Type B pancreatic cell (in vitro differentiated cells): ENCODE data around the gene TTLL7. TPM values are rescaled to one million over a fixed set of nuclear protein-coding genes. Genes with fewer than 3 reads are reported as not detected.

ENCODE experiments used
- DNase-seq: peaks from one replicate; pipeline ENCODE4 v3.0.0; 2021; ENCODE audit warnings: mixed read lengths; ENCODE audit not compliant: unreplicated experiment; ENCODE audit errors: extremely low spot score
- H3K27ac Mint-ChIP-seq: 2 replicates; pipeline ENCODE4 v1.8.0; 2021; ENCODE audit warnings: mild to moderate bottlenecking, mixed read lengths
- H3K27me3 Mint-ChIP-seq: 2 replicates; pipeline ENCODE4 v1.8.0; 2021; ENCODE audit warnings: mixed read lengths
- H3K36me3 Mint-ChIP-seq: 2 replicates; pipeline ENCODE4 v1.8.0; 2021; ENCODE audit warnings: mixed read lengths
- H3K4me1 Mint-ChIP-seq: one replicate; pipeline ENCODE4 v1.8.0; 2021; ENCODE audit warnings: mixed read lengths; ENCODE audit not compliant: unreplicated experiment
- H3K4me3 Mint-ChIP-seq: 2 replicates; pipeline ENCODE4 v1.8.0; 2021; ENCODE audit warnings: mild to moderate bottlenecking, mixed read lengths
- H3K9me3 Mint-ChIP-seq: 2 replicates; pipeline ENCODE4 v1.8.0; 2021; ENCODE audit warnings: mixed read lengths
- total RNA-seq: library from RNA; stranded (reverse); gene quantifications from 2 replicates; pipeline ENCODE4 v1.2.1, GENCODE V29; 2021; ENCODE audit warnings: low replicate concordance
- TF ChIP-seq, protein P1 (sequence below): fragments of 200-600 bp; sonication (generic); conservative IDR thresholded peaks from 2 replicates; pipeline ENCODE4 v1.5.0; 2021; ENCODE audit warnings: antibody characterized with exemption, mild to moderate bottlenecking

Gene TTLL7
- total RNA-seq, 1 donor from 2014 or later, result 21.1 TPM

DNA sequence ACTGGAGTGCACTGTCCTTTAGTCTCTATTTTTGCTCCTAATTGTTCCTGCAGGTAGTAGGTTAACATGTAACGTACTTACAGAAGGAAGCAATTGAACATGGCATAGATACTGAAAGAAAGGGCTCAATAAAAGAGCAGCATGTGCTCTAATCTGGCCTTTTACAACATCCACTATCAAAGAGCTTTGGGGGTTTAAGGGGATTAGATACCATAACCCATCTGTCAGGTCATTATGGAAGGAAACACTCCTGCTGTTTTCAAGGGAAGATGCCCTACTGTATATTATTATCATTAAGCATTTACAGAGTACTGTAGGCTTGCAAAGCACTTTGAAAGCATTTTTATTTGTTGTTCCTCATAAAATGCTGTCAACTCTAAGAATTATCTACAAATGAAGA is 152.8 kb downstream of the TTLL7 start:
- DNase-seq, result no peak
- Mint-ChIP-seq H3K27ac (no peak overlapping the region), H3K36me3 (peaks cover 3% of the 10 kb centered on the region), H3K9me3 (peaks cover 5% of the 10 kb centered on the region), H3K4me1 (no peaks in the 10 kb centered on the region), H3K27me3 (no peaks in the 10 kb centered on the region), H3K4me3 (no peak overlapping the region)
- TF ChIP-seq, protein P1, sequence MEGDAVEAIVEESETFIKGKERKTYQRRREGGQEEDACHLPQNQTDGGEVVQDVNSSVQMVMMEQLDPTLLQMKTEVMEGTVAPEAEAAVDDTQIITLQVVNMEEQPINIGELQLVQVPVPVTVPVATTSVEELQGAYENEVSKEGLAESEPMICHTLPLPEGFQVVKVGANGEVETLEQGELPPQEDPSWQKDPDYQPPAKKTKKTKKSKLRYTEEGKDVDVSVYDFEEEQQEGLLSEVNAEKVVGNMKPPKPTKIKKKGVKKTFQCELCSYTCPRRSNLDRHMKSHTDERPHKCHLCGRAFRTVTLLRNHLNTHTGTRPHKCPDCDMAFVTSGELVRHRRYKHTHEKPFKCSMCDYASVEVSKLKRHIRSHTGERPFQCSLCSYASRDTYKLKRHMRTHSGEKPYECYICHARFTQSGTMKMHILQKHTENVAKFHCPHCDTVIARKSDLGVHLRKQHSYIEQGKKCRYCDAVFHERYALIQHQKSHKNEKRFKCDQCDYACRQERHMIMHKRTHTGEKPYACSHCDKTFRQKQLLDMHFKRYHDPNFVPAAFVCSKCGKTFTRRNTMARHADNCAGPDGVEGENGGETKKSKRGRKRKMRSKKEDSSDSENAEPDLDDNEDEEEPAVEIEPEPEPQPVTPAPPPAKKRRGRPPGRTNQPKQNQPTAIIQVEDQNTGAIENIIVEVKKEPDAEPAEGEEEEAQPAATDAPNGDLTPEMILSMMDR, result no peak

DNA sequence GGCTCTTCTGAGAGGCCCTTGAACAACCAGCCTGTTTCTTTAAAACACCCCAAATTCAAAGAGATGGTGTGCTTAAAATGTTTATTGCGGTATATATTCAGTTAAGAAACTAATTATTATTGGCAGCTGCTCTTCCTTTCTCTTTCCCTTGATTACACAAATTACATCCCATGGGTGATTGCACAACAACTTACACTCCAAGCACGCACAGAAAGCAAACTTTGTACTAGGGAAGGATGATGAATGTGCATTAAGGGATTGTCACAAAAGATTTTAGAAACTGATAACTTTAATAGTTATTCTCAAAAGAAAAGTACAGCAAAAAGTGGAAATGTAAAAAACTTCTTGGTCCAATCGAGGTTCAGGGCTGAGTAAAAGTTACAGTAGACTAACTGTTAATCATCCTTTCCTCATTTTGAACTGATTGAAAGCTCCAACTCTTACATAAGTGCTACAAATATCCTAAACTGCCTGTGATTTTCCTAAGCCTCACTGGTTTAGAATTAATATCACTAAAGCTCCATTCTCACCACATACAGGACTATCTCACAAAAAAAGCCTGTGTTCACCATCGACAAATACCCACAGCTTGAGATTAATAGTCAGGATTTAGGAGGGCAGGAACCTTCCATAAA is 153.4 kb downstream of the TTLL7 start:
- no peak for DNase-seq
- peaks cover 3% of the 10 kb centered on the region for H3K36me3 Mint-ChIP-seq
- H3K27me3 Mint-ChIP-seq, result no peaks in the 10 kb centered on the region
- TF ChIP-seq, protein P1, result no peak
- no peak overlapping the region for H3K27ac Mint-ChIP-seq
- no peaks in the 10 kb centered on the region for H3K4me1 Mint-ChIP-seq
- peaks cover 5% of the 10 kb centered on the region for H3K9me3 Mint-ChIP-seq
- no peak overlapping the region for H3K4me3 Mint-ChIP-seq

DNA sequence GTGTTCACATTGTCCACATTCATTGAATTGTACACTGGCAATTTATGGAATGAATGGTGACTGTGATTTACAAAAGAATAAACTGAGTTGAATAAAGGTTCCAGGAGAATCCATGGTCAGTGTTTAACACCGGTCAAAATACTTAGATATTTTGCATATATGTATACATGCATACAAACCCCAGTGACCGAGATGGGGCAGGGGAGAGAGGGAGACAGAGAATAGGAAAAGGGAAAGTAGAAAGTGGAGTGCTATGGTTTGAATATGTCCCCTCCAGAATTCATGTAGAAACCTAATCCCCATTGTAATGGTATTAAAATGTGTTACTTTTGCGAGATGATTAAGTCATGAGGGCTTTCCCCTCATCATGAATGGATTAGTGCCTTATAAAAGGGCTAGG is 154.4 kb downstream of the TTLL7 start:
- H3K9me3 Mint-ChIP-seq, result peaks cover 5% of the 10 kb centered on the region
- H3K36me3 Mint-ChIP-seq, result peaks cover 3% of the 10 kb centered on the region
- H3K4me1 Mint-ChIP-seq, result no peaks in the 10 kb centered on the region
- H3K27me3 Mint-ChIP-seq, result no peaks in the 10 kb centered on the region
- no peak for DNase-seq
- H3K4me3 Mint-ChIP-seq, result no peak overlapping the region
- no peak overlapping the region for H3K27ac Mint-ChIP-seq
- TF ChIP-seq, protein P1, result no peak

DNA sequence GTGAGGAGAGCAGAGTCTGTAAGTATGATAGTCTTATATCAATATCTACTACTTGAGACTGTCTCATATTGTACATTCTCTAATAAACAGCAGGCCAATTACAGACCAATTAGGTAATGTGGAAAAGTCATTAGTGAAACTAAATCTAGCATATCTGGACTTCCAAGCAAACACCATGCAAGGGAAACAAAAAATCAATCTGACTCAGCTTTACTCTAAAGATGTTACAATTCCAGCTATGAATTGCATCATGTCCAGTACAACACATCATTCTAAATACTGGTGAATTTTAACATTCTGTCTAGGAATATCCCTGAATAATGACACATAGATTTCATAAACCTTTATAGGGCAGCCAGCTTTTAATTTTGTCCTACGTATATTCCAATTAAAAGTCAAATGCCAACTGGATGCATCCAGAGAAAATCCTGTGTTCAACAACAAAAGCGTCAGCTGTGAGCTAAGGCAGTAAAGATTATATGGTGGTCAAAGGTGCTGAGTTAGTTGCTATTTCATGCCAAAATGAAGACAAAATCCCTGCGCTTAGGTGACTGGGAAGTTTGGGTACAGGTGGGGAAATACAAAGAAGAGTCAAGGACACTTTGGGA is 159.3 kb downstream of the TTLL7 start:
- Mint-ChIP-seq H3K4me1 (no peaks in the 10 kb centered on the region), H3K27ac (no peak overlapping the region), H3K36me3 (no peaks in the 10 kb centered on the region), H3K27me3 (no peaks in the 10 kb centered on the region), H3K9me3 (peaks cover 5% of the 10 kb centered on the region), H3K4me3 (no peak overlapping the region)
- no peak for DNase-seq
- TF ChIP-seq, protein P1, result no peak

DNA sequence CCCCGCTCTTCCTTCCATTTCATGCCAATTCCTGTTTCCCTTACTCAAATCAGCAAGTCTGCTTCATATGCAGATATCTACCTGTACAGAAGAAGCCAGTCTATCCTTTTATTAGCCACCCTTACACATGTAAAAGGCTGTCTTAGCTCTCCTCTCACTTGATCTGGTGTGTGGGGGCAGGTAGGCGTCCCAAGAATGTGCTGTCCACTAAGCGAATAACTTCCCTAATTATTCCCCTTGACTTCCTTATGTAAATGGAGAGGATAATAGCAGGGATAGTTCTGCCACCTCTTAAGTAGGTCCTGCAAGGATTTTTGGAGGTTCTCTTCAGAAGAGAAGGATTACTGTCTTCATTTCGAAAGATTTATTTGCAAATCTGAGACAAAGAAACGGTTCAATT is 160.4 kb downstream of the TTLL7 start:
- no peak for DNase-seq
- H3K4me1 Mint-ChIP-seq, result no peaks in the 10 kb centered on the region
- peaks cover 5% of the 10 kb centered on the region for H3K9me3 Mint-ChIP-seq
- no peaks in the 10 kb centered on the region for H3K27me3 Mint-ChIP-seq
- TF ChIP-seq, protein P1, result no peak
- H3K4me3 Mint-ChIP-seq, result no peak overlapping the region
- H3K27ac Mint-ChIP-seq, result no peak overlapping the region
- no peaks in the 10 kb centered on the region for H3K36me3 Mint-ChIP-seq
